Iris pigment epithelial cell (primary cell): ENCODE data around the gene ADPGK.
"Not testable (repeated sequence)": the region's sequence is repeated elsewhere in the genome, so short reads cannot be mapped to it uniquely, and the experiment has no call there.

Experiments used
- DNase-seq: peaks from one replicate; pipeline ENCODE4 v3.0.0-alpha.2; 2011; ENCODE audit warnings: low read depth

The ADPGK gene

GRCh38 chr15:72783640-72784455 is at the start of gene ADPGK:
Gene ADPGK (minus strand): TSS chr15:72783758. CDS start chr15:72783691, 67 bp downstream.
- peak; percentile 91 for DNase-seq

- no peak for DNase-seq
Observed at GRCh38 chr15:72827226-72827625, 43.7 kb upstream of the ADPGK start.

GRCh38 chr15:72826611-72827010 is 43.1 kb upstream of the ADPGK start:
- no peak for DNase-seq

- no peak for DNase-seq
Observed at GRCh38 chr15:72825829-72826228, 42.3 kb upstream of the ADPGK start.

- DNase-seq: no peak
Observed at GRCh38 chr15:72824781-72825180, 41.2 kb upstream of the ADPGK start.

GRCh38 chr15:72824112-72824511 is 40.6 kb upstream of the ADPGK start:
- DNase-seq: no peak

- DNase-seq: no peak
Observed at GRCh38 chr15:72820278-72820677, 36.7 kb upstream of the ADPGK start.

- no peak for DNase-seq
Observed at GRCh38 chr15:72818632-72819031, 35.1 kb upstream of the ADPGK start.

GRCh38 chr15:72813345-72814004 is 29.9 kb upstream of the ADPGK start:
- DNase-seq: no peak

- DNase-seq: no peak
Observed at GRCh38 chr15:72809329-72809728, 25.8 kb upstream of the ADPGK start.

GRCh38 chr15:72807346-72807745 is 23.8 kb upstream of the ADPGK start:
- DNase-seq: not testable (repeated sequence)

- no peak for DNase-seq
Observed at GRCh38 chr15:72803006-72803405, 19.4 kb upstream of the ADPGK start.

- peak; percentile 23 for DNase-seq
Observed at GRCh38 chr15:72801590-72802325, 18.2 kb upstream of the ADPGK start.

- DNase-seq: no peak
Observed at GRCh38 chr15:72800833-72801481, 17.4 kb upstream of the ADPGK start.

- DNase-seq: no peak
Observed at GRCh38 chr15:72797834-72798233, 14.3 kb upstream of the ADPGK start.

- no peak for DNase-seq
Observed at GRCh38 chr15:72797338-72797689, 13.8 kb upstream of the ADPGK start.

- DNase-seq: peak; percentile 14
Observed at GRCh38 chr15:72796515-72797337, 13.2 kb upstream of the ADPGK start.

GRCh38 chr15:72796210-72796514 is 12.6 kb upstream of the ADPGK start:
- no peak for DNase-seq

- no peak for DNase-seq
Observed at GRCh38 chr15:72793766-72794660, 10.5 kb upstream of the ADPGK start.

GRCh38 chr15:72792431-72792830 is 8.9 kb upstream of the ADPGK start:
- DNase-seq: no peak
